ENCODE measurements around the gene PCSK4. TPM values are rescaled to one million over a fixed set of nuclear protein-coding genes. Genes with fewer than 3 reads are reported as not detected.
"Not testable (repeated sequence)": the region's sequence is repeated elsewhere in the genome, so short reads cannot be mapped to it uniquely, and the experiment has no call there.

Gene PCSK4
- total RNA-seq, 1 donor from 2014 or later, result 1.5 TPM

- no peak for TF ChIP-seq CTCF (IDR thresholded peaks at IDR 0.05)
- Histone ChIP-seq H3K27me3 (peaks cover 17% of the 10 kb centered on the region), H3K4me3 (peak within 1 kb of the TSS; percentile 13 to 42), H3K27ac (no peak within 1 kb of the TSS), H3K36me3 (no peaks in the 10 kb centered on the region), H3K4me1 (no peaks in the 10 kb centered on the region), H3K9me3 (no peaks in the 10 kb centered on the region)
- DNase-seq (ENCODE audit: low spot score in 2 of 2), result no peak
- intact Hi-C loops (cut with DNase I), result no loop called here
Observed at GRCh38 chr19:1523412-1524286, 33.5 kb upstream of the PCSK4 start, which contains the start of gene PLK5. Gene PLK5 (plus strand): TSS chr19:1524077. CDS start chr19:1526997, 2,920 bp downstream.

GRCh38 chr19:1522838-1523237 is 32.7 kb upstream of the PCSK4 start:
- TF ChIP-seq CTCF (IDR thresholded peaks at IDR 0.05), result no peak
- Histone ChIP-seq H3K4me3 (no peak overlapping the region), H3K4me1 (no peaks in the 10 kb centered on the region), H3K9me3 (no peaks in the 10 kb centered on the region), H3K27ac (no peak overlapping the region), H3K27me3 (peaks cover 14% of the 10 kb centered on the region), H3K36me3 (no peaks in the 10 kb centered on the region)
- intact Hi-C loops (cut with DNase I), result no loop called here
- no peak for DNase-seq (ENCODE audit: low spot score in 2 of 2)

GRCh38 chr19:1522061-1522460 is 31.9 kb upstream of the PCSK4 start:
- intact Hi-C loops (cut with DNase I), result no loop called here
- Histone ChIP-seq H3K4me3 (no peak overlapping the region), H3K27ac (no peak overlapping the region), H3K27me3 (peaks cover 14% of the 10 kb centered on the region), H3K36me3 (no peaks in the 10 kb centered on the region), H3K9me3 (no peaks in the 10 kb centered on the region), H3K4me1 (no peaks in the 10 kb centered on the region)
- no peak for TF ChIP-seq CTCF (IDR thresholded peaks at IDR 0.05)
- no peak for DNase-seq (ENCODE audit: low spot score in 2 of 2)

- TF ChIP-seq CTCF (IDR thresholded peaks at IDR 0.05), result no peak
- Histone ChIP-seq H3K27ac (no peak overlapping the region), H3K9me3 (no peaks in the 10 kb centered on the region), H3K27me3 (peaks cover 14% of the 10 kb centered on the region), H3K36me3 (no peaks in the 10 kb centered on the region), H3K4me3 (no peak overlapping the region), H3K4me1 (no peaks in the 10 kb centered on the region)
- intact Hi-C loops (cut with DNase I), result no loop called here
- no peak for DNase-seq (ENCODE audit: low spot score in 2 of 2)
Observed at GRCh38 chr19:1521636-1522035, 31.5 kb upstream of the PCSK4 start.

- TF ChIP-seq CTCF (IDR thresholded peaks at IDR 0.05), result no peak
- Histone ChIP-seq H3K4me1 (no peaks in the 10 kb centered on the region), H3K4me3 (no peak overlapping the region), H3K27ac (no peak overlapping the region), H3K27me3 (peaks cover 5% of the 10 kb centered on the region), H3K36me3 (no peaks in the 10 kb centered on the region), H3K9me3 (no peaks in the 10 kb centered on the region)
- intact Hi-C loops (cut with DNase I), result loop anchor here (1.0 kb wide), 1 partner anchor 10 kb away; no protein-coding TSS in a partner anchor
- no peak for DNase-seq (ENCODE audit: low spot score in 2 of 2)
Observed at GRCh38 chr19:1520203-1520780, 30.1 kb upstream of the PCSK4 start.

GRCh38 chr19:1519802-1520201 is 29.7 kb upstream of the PCSK4 start:
- DNase-seq (ENCODE audit: low spot score in 2 of 2); H3K36me3 ChIP-seq; H3K4me3 ChIP-seq; H3K27me3 ChIP-seq; H3K9me3 ChIP-seq; H3K27ac ChIP-seq; H3K4me1 ChIP-seq: not testable (repeated sequence)
- intact Hi-C loops (cut with DNase I), result loop anchor here (1.0 kb wide), 1 partner anchor 10 kb away; no protein-coding TSS in a partner anchor

Data from ascending aorta (tissue), 2 donors.